Mesodermal cell (in vitro differentiated cells): ENCODE results near the gene LRWD1.
"Not testable (repeated sequence)": the region's sequence is repeated elsewhere in the genome, so short reads cannot be mapped to it uniquely, and the experiment has no call there.

ENCODE experiments used
- H3K27ac ChIP-seq: 2 replicates; pipeline ENCODE4 v1.7.0; 2013; ENCODE audit warnings: mild to moderate bottlenecking, low read depth, low read length, moderate library complexity; ENCODE audit not compliant: severe bottlenecking
- H3K36me3 ChIP-seq: 2 replicates; pipeline ENCODE4 v1.7.1; 2013; ENCODE audit warnings: mild to moderate bottlenecking, low read length, moderate library complexity; ENCODE audit not compliant: control insufficient read depth, insufficient read depth
- H3K4me1 ChIP-seq: one replicate; pipeline ENCODE4 v1.7.1; 2013; ENCODE audit warnings: mild to moderate bottlenecking, low read length; ENCODE audit not compliant: insufficient read depth, control insufficient read depth, poor library complexity, severe bottlenecking
- H3K4me3 ChIP-seq: 2 replicates; pipeline ENCODE4 v1.7.0; 2013; ENCODE audit warnings: low read length, control low read depth, mild to moderate bottlenecking; ENCODE audit not compliant: insufficient read depth, poor library complexity, severe bottlenecking; ENCODE audit errors: extremely low read depth
- H3K9me3 ChIP-seq: 2 replicates; pipeline ENCODE4 v1.7.1; 2013; ENCODE audit warnings: mild to moderate bottlenecking, low read length, moderate library complexity; ENCODE audit not compliant: control insufficient read depth
- WGBS, 2 experiments: methylation state at CpG; one replicate each; pipeline ENCODE4 v1.1.5; 2013; ENCODE audit warnings: missing lambda C conversion rate in 2 of 2; ENCODE audit not compliant: insufficient coverage in 2 of 2; 5-methylcytosine and 5-hydroxymethylcytosine counted together

LRWD1 gene

DNA sequence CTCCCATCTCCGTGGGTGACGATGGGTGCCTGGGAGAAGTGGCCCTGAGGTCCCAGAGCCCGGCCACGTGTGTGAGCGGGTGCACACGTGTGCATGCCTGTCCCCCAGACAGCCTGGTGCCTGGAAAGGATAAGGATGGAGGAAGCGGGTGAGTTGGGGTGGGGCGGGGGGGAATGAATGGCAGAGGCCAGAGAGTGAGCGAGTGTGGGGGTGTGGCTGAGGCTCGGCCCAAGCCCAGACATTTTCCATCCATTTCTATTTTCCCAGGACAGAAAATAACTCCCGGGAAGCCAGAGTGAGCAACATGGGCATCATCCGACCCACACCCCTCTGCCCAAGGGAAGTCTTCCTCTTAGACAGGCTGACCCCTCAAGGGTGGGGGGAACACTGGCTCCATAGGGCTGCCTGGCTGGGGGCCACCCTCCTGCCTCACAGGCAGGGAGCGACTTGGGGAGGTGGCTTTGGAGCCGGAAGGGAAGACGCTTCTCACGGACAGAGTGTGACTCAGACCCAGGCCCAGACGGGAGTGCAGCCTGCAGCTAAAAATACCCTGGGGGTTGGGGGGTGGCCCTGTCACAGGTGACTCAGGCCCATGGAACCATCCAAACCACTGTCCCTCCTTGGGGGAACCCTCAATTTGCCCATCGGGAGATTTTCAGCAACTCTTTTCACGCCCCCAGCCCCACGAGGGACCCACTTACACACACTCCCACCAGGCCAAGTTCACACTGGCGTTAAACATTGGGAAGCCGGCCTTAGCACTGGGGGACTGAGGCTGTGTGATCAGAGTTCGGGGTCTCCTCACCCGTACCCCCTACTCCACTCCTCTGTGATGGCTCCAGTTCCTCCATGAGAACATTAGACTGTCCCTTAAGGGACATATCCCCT, 40.8 kb downstream of the LRWD1 start:
- not testable (repeated sequence) for H3K4me3 ChIP-seq, H3K9me3 ChIP-seq, H3K36me3 ChIP-seq, H3K4me1 ChIP-seq
- H3K27ac ChIP-seq = peak overlapping the region; percentile 57
- WGBS, 2 experiments = 95% methylated on average over 3 of the region's 24 CpGs; no CpG with 5 or more reads in 1 of the 2 experiments

DNA sequence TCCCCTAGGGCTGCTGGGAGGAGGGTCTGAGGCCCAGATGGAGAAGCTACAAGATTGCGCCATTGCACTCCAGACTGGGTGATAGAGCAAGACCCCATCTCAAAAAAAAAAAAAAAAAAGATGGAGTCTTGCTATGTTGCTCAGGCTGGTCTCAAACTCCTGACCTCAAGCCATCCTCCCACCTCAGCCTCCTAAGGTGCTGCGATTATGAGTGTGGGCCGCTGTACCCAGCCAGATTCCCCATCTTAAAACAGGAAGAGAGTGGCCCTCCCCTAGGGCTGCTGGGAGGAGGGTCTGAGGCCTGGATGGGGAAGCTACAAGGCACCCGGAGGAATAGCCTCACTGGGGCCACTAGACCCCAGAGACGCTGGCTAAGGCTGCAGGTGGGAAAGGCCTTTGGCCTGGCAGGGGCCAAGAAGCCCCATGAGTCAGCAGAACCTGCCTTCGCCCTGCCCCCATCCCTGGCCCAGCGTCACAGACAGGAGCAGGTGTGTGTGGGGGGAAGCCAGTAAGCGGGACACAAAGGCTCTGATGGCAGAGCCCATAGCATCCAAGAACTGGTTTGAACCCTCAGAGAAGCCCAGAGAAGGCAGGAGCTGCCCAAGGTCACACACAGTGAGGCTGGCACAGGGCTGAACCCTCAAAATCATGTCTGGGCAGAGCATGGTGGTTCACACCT, 42.8 kb downstream of the LRWD1 start:
- H3K36me3 ChIP-seq, H3K27ac ChIP-seq, H3K4me1 ChIP-seq, H3K9me3 ChIP-seq, H3K4me3 ChIP-seq: not testable (repeated sequence)
- WGBS, 2 experiments = no CpG with 5 or more reads among the region's 8 CpGs

DNA sequence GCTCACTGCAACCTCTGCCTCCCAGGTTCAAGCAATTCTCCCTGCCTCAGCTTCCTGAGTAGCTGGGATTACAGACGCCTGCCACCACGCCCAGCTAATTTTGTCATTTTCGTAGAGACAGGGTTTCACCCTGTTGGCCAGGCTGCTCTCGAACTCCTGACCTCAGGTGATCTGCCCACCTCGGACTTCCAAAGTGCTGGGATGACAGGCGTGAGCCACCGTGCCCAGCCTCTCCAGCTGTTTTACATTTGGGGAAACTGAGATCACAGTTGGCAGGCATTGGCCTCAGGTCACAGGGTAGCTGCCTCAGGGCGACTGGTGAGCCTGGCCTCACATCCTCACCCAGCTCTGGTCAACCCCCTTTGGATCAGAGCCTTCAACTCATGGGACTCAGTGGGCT, 45.8 kb downstream of the LRWD1 start:
- not testable (repeated sequence) for H3K9me3 ChIP-seq, H3K4me1 ChIP-seq, H3K36me3 ChIP-seq, H3K27ac ChIP-seq, H3K4me3 ChIP-seq
- WGBS, 2 experiments = 85% methylated on average over 2 of the region's 8 CpGs; no CpG with 5 or more reads in 1 of the 2 experiments

DNA sequence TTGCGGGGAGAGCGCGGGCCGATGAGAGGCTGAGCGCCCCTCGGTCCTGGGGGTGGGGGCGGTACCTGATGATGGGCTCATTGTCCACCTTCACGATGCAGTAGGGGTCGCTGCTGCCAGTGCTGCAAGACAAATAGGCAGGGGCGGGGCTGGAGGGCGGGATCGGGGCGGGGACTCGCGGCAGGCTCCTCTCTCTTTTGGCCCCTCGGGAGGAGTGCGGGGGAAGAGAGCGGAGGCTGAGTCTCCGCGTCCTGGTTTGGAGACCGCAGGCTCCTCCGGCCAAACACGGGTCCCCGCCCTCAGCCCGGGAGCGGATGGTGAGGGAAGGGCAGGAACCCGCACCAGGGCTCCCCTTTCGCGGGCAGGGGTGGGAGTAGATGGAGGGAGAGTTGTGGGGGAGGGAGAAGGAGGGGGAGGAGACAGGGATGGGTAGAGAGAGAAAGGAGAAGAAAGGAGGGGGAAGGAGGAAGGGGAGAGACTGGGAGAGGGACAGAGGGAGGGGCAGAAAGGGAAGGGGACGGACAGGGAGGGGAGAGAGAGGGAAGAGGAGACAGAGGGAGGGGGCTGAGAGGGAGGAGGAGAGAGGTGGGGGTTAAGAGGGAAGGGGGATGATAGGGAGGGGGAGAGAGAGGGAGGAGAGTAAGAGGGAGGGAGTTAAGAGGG, 47.2 kb downstream of the LRWD1 start:
- not testable (repeated sequence) for H3K36me3 ChIP-seq, H3K27ac ChIP-seq, H3K9me3 ChIP-seq, H3K4me1 ChIP-seq
- WGBS, 2 experiments = no CpG with 5 or more reads among the region's 30 CpGs
- H3K4me3 ChIP-seq = peak overlapping the region; percentile 26

DNA sequence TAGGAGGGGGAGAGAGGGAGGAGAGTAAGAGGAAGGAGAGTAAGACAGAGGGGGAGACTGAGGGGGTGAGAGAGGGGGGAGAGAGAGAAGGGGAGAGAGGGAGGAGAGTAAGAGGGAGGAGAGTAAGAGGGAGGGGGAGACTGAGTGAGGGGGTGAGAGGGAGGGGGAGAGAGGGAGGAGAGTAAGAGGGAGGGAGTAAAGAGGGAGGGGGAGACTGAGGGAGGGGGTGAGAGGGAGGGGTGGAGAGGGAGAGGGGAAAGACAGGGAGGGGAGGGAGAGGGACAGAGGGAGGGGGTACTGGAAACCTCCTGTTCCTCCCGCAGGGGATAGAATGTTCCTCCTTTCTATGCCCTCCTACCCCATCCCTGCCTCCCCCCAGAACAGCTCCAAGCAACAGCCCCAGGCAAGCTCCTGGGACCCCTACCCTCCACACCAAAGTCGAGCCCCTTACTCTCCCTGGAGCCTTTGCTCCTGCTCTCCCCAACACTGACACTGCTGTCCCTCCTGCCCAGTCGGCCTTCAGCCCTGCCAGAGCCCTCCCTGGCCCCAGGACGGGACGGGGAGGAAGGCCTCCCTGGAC, 47.9 kb downstream of the LRWD1 start:
- Histone ChIP-seq H3K27ac (peak overlapping the region; percentile 59), H3K4me3 (peak overlapping the region; percentile 26)
- H3K9me3 ChIP-seq, H3K36me3 ChIP-seq, H3K4me1 ChIP-seq: not testable (repeated sequence)
- WGBS, 2 experiments = 13% methylated on average over 1 of the region's 5 CpGs; no CpG with 5 or more reads in 1 of the 2 experiments

DNA sequence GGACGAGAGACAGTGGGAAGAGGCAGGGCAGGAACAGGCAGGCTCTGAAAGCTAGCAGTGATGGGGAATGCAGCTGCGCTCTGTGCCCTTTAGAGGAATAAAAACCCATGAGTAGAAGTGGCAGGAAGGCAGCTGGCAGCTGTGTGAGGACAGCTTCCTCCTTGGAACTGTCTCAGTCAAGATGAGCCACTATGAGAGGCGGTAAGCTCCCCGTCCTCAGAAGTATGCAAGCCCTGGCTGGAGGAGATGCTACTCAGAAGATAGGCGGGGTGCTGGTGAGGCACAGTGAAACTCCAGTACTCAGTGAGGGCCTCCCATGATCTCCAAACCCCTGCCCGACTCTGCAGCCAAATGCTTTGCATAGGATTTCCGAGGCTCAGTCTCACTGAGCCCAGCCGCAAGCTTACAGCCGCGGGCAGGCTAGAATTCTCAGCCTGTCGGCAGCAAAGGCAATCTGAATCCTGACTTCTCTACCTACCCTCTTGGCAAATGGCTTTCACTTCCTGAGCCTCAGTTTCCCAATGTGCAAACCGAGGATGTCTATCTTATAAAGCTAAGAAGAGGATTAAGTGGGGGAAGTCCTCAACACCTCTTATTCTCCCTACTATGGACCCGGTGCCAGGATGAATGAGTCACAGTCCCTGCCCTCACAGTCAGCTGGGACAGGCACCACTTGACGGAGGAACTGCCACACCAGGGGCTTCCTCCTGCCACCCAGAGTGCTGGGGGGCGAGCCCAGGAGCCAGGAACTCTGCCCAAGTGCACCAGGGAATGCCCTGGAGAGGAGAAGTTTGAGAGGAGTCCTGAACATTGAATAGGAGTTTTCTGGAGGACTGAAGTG, 50.3 kb downstream of the LRWD1 start:
- H3K27ac ChIP-seq, H3K9me3 ChIP-seq, H3K4me1 ChIP-seq, H3K4me3 ChIP-seq, H3K36me3 ChIP-seq: not testable (repeated sequence)
- WGBS, 2 experiments = no CpG with 5 or more reads among the region's 15 CpGs

DNA sequence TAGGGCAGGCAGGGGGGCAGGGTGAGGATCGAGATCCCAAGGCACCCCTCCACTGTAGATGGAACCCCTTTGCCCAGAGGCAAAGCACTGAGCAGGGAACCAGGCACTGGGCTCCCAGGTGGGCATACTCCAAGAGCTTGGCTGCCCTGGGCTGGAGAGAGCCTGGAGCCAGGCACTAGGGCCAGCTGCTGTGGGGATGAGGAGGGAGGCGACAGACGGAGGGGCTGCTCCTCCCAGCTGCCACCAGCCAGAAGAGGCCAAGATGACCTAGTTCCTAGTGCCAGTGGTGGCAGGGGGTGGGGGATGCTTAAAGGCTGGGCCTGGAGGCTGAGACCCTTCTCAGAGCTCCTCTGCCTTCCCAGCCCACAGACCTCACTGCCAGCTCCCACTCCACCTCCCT, 51.1 kb downstream of the LRWD1 start:
- not testable (repeated sequence) for H3K4me3 ChIP-seq, H3K27ac ChIP-seq, H3K4me1 ChIP-seq, H3K9me3 ChIP-seq, H3K36me3 ChIP-seq
- no CpG with 5 or more reads among the region's 3 CpGs for WGBS, 2 experiments

DNA sequence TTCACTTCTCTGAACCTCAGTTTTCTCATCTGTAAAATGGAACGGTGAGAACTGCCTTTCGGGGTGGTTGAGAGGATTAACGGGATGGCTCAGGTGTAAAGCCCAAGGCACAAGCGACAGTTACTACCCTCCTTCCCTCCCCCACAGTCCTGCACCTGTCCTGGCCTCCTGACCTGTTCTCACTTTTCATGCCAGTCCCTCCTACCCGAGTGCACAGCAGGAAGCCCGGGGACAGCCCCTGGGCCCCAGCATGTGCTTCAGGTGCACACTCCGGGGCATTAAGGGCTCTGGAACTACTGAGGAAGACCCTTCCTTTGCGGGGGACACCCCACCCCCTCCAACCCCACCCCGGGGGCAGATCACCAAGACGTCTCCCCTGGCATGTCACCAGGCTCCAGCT, 52.2 kb downstream of the LRWD1 start:
- H3K36me3 ChIP-seq, H3K27ac ChIP-seq, H3K4me1 ChIP-seq, H3K9me3 ChIP-seq, H3K4me3 ChIP-seq: not testable (repeated sequence)
- WGBS, 2 experiments = no CpG with 5 or more reads among the region's 10 CpGs

DNA sequence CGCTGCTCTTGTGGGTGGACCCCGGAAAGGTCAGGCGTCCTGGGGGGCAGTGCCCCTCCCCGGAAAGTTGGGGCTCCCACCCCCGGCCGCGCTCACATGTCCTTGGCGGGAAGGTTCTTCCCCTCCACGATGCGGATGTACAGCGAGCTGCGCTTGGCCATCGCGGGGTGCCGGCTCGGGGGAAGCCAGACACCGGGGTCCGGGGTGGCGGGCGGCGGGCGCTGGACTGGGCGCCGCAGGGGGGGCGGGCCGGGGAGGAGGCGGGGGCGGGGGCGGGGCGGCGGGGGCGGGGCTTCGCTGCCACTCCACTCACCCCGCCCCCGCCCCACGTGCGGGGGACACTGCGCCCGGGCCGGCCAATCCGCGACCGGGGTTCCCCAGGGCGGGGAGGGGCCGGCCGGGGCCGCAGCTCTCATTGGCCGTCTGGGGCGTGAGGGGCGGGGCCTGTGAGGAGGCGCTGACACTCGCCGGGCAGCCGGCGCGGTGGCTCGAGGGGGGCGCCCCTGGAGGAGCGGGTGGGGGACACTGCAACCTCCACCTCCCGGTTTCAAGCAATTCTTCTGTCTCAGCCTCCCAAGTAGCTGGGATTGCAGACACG, 52.9 kb downstream of the LRWD1 start, which contains the start of gene RASA4B:
Gene RASA4B (minus strand): TSS at position 228 of the 598 bp plus-strand sequence. CDS start 67 bp downstream, at position 161.
- not testable (repeated sequence) for H3K36me3 ChIP-seq, H3K4me3 ChIP-seq, H3K27ac ChIP-seq, H3K9me3 ChIP-seq, H3K4me1 ChIP-seq
- no CpG with 5 or more reads among the region's 61 CpGs for WGBS, 2 experiments

DNA sequence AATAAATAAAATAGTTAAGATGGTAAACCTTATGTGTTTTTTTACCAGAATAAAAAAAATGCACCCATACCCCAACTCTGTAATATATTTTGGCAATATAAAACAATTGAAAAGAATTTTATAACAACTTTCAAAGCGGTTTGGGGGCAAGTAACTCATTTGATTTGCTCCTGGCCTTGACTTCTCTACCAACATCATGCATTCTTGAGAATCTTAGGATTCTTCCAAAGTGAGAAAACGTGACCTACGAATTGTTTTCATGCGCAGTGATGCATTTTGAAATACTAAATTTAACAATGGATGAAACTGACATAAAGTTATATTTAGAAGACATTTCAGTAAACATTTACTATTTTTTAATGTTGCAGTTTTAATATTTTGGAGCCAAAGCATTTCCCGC, 56.0 kb downstream of the LRWD1 start:
- H3K9me3 ChIP-seq, H3K36me3 ChIP-seq, H3K4me1 ChIP-seq, H3K4me3 ChIP-seq, H3K27ac ChIP-seq: not testable (repeated sequence)
- no CpG with 5 or more reads among the region's 5 CpGs for WGBS, 2 experiments
